AG04450 (cell line): Measurements from ENCODE around the gene CCL2. TPM values are rescaled to one million over a fixed set of nuclear protein-coding genes. Genes with fewer than 3 reads are reported as not detected.

Experiments
- CTCF ChIA-PET: fragments of 300-600, 350-600 bp; formaldehyde crosslinking; extraction: SDS; loops from one replicate; lab custom pipeline; 2022; ENCODE audit warnings: antibody characterized with exemption, inconsistent platforms; lab: Charles Lee
- POLR2A ChIA-PET: fragments of 350-600 bp; formaldehyde crosslinking; extraction: SDS; loops from one replicate; lab custom pipeline; 2021; ENCODE audit warnings: antibody characterized with exemption, inconsistent platforms; lab: Yijun Ruan, JAX
- DNase-seq: peaks from one replicate; pipeline ENCODE4 v3.0.0-alpha.2; 2011; ENCODE audit warnings: low read depth, low spot score
- H3K27ac ChIP-seq: one replicate; pipeline ENCODE4 v1.5.1; 2012; ENCODE audit warnings: low read depth, low read length, control low read depth
- H3K27me3 ChIP-seq: one replicate; pipeline ENCODE4 v1.6.0; 2012; ENCODE audit warnings: low read length; ENCODE audit not compliant: control insufficient read depth, insufficient read depth
- H3K4me3 ChIP-seq: 2 replicates; pipeline ENCODE4 v1.5.1; 2011; ENCODE audit warnings: mild to moderate bottlenecking, low read depth, low read length, control low read depth
- H3K9me3 ChIP-seq: 2 replicates; pipeline ENCODE4 v1.5.1; 2012; ENCODE audit warnings: low read length; ENCODE audit not compliant: control insufficient read depth, insufficient read depth
- CTCF ChIP-seq: IDR thresholded peaks from 2 replicates; pipeline ENCODE4 v1.5.1; 2011; ENCODE audit warnings: low read depth, low read length, control low read depth, inconsistent platforms
- polyA plus RNA-seq: library from polyadenylated mRNA; depleted of rRNA; stranded (reverse); fragments of >200 nt; gene quantifications from 2 replicates; pipeline ENCODE4 v1.2.3, GENCODE V29; 2011

Gene CCL2
- polyA plus RNA-seq, 1 experiment, result 119 TPM

GRCh38 chr17:34219405-34219804 is 35.7 kb upstream of the CCL2 start:
- H3K9me3 ChIP-seq, result no peaks in the 10 kb centered on the region
- no peak for TF ChIP-seq CTCF
- no peaks in the 10 kb centered on the region for H3K27me3 ChIP-seq
- DNase-seq, result no peak
- no peak overlapping the region for H3K27ac ChIP-seq
- no peak overlapping the region for H3K4me3 ChIP-seq
- CTCF ChIA-PET, result interaction anchor here (1.6 to 8.9 kb wide), 2 partner anchors 19 to 141 kb away, joined by 5 to 54 read pairs; no protein-coding TSS in a partner anchor
- POLR2A ChIA-PET, result no interaction called here

- H3K4me3 ChIP-seq, result no peak overlapping the region
- H3K27ac ChIP-seq, result no peak overlapping the region
- no peaks in the 10 kb centered on the region for H3K9me3 ChIP-seq
- peaks cover 2% of the 10 kb centered on the region for H3K27me3 ChIP-seq
- DNase-seq, result no peak
- TF ChIP-seq CTCF, result no peak
- CTCF ChIA-PET, result interaction anchor here (8.9 kb wide), 1 partner anchor 141 kb away, joined by 54 read pairs; no protein-coding TSS in a partner anchor
- POLR2A ChIA-PET, result no interaction called here
These were observed 34.9 kb upstream of the CCL2 start for GRCh38 chr17:34220045-34220751.

- Histone ChIP-seq H3K9me3 (no peaks in the 10 kb centered on the region), H3K27me3 (peaks cover 4% of the 10 kb centered on the region), H3K4me3 (no peak overlapping the region), H3K27ac (no peak overlapping the region)
- TF ChIP-seq CTCF, result no peak
- DNase-seq, result no peak
- POLR2A ChIA-PET, result no interaction called here
- CTCF ChIA-PET, result interaction anchor here (8.9 kb wide), 1 partner anchor 140 kb away, joined by 54 read pairs; no protein-coding TSS in a partner anchor
These were observed 34.2 kb upstream of the CCL2 start for GRCh38 chr17:34220752-34221395.

GRCh38 chr17:34221411-34221810 is 33.7 kb upstream of the CCL2 start:
- Histone ChIP-seq H3K27me3 (peaks cover 4% of the 10 kb centered on the region), H3K9me3 (no peaks in the 10 kb centered on the region), H3K27ac (no peak overlapping the region), H3K4me3 (no peak overlapping the region)
- TF ChIP-seq CTCF, result no peak
- CTCF ChIA-PET, result interaction anchor here (8.9 kb wide), 1 partner anchor 139 kb away, joined by 54 read pairs; no protein-coding TSS in a partner anchor
- POLR2A ChIA-PET, result no interaction called here
- no peak for DNase-seq
